NCI-H2029 (cell line): Measurements from ENCODE around the gene C3.
"Not testable (repeated sequence)": the region's sequence is repeated elsewhere in the genome, so short reads cannot be mapped to it uniquely, and the experiment has no call there.

Source experiments
- DNase-seq: peaks from one replicate; lab custom pipeline; 2025; lab: John Stamatoyannopoulos, UW

Gene C3

GRCh38 chr19:6713773-6714692 lies 6.4 kb downstream of the C3 start:
- no peak for DNase-seq

GRCh38 chr19:6712692-6713670 lies 7.5 kb downstream of the C3 start:
- no peak for DNase-seq

DNA sequence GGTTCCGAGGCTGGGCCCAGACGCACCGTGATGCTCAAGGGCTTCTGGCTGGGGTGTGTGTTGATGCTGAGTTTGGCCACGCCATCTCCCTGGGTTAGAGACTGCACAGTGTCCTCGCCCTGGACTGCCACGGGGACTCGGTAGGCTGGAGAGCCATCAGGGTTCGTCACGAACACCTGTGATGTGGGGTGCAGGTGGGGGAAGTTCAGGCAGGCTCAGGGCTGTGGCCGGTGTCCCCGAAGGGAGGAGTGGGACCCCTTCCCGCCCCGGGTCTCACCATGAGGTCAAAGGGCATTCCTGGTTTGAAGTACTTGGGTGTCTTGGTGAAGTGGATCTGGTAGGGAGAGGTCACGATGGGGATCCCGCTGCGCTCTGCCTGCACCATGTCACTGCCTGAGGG lies 8.2 kb downstream of the C3 start:
- DNase-seq, result no peak

- no peak for DNase-seq
These were observed 8.8 kb downstream of the C3 start for GRCh38 chr19:6711605-6712004.

DNA sequence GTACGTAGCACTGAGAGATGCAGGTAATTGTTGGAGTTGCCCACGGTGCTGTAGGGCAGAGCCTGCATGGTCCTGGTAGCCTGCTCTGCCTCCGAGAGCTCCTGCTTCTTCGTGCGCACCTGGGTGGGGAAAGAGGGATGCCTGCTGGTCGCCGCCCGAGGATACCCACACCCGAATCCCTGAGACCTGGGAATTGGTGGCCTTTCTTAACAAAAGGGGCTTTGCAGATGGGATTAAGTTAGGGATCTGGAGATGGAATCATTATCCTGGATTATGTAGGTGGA lies 9.4 kb downstream of the C3 start:
- no peak for DNase-seq

GRCh38 chr19:6710273-6711077 lies 10.0 kb downstream of the C3 start:
- no peak for DNase-seq

GRCh38 chr19:6709549-6709948 lies 10.9 kb downstream of the C3 start:
- DNase-seq, result no peak

DNA sequence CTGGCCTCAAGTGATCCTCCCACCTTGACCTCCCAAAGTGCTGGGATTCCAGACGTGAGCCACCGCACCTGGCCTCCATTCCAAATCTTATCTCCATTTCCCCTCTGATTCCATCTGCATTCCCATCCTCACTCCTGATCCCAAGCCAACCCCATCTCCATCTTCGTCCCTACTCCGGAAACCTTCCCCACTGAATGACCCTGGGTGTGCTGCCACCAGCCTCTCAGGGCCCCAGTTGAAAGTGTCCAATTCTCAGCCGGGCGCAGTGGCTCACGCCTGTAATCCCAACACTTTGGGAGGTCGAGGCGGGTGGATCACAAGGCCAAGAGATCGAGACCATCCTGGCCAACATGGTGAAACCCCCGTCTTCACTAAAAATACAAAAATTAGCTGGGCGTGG lies 11.5 kb downstream of the C3 start:
- DNase-seq, result not testable (repeated sequence)

GRCh38 chr19:6708346-6708745 lies 12.1 kb downstream of the C3 start:
- no peak for DNase-seq

GRCh38 chr19:6707658-6708018 lies 12.8 kb downstream of the C3 start:
- DNase-seq, result no peak

DNA sequence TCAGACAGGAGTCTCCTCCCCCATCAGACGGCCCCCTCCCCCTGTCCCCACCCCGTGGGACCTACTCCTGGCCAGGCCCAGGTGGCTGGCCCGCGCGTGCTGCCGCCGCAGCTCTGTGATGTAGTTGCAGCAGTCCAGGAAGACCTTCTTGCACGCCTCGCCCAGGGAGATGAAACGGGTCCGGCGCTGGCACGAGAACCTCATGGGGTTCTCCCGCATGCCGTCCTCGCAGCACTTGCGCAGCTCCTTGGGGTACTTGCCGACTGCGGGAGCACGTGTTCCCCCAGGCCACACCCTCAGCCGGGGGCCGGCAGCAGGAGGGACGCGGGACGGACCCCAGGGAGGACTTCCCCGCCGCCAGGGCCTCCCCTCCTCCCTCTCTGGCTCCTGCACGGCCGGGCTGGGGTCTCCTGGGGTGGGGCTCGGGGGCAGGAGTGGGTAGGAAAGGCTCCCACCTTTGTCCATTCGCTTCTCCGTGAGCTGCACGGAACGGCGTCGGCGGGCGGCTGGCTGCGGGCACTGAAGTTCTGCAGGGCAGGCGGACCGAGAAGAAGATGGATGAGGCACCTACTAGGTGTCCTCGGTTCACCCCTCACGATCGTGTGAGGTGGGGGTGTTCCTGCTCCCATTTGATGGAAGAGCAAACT lies 13.3 kb downstream of the C3 start:
- DNase-seq, result no peak

DNA sequence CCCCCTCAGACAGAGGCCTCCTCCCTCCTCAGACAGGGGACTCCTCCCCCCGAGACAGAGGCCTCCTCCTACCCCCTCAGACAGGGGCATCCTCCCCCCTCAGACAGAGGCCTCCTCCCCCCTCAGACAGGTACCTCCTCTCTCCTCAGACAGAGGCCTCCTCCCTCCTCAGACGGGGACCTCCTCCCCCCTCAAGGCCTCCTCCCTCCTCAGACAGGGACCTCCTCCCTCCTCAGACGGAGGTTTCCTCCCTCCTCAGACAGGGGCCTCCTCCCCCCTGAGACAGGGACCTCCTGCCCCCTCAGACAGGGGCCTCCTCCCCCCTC lies 13.9 kb downstream of the C3 start:
- DNase-seq, result no peak

DNA sequence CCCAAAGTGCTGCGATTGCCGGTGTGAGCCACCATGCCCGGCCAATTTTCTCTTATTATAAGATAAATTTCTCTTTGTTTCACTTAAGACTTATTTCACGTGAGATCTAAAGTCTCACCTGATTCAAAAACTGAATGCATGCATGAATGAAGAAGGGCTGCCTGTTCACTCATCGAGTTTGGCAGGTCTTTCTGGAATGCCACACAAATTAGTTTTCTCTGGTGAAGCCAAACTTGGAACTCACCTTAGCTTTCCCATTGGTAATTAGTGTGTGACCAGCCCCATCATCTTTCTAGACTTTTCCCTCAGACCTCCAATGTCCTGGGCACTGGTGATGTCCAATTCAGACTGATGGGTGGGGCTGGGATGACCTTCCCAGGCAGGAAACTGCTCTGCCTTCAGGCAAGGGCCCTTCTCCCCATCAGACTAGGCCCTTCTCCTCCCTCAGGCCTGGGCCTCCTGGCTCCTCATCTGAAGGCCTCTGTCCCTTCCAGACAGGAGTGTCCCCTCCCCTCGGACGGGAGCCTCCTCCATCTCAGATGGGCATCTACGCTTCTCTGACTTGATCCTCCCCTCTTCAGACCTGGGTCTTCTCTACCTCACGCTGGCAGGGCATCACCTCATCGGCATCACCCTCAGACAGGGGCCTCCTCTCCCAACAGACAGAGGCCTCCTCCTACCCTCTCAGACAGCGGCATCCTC lies 14.4 kb downstream of the C3 start:
- DNase-seq, result no peak

DNA sequence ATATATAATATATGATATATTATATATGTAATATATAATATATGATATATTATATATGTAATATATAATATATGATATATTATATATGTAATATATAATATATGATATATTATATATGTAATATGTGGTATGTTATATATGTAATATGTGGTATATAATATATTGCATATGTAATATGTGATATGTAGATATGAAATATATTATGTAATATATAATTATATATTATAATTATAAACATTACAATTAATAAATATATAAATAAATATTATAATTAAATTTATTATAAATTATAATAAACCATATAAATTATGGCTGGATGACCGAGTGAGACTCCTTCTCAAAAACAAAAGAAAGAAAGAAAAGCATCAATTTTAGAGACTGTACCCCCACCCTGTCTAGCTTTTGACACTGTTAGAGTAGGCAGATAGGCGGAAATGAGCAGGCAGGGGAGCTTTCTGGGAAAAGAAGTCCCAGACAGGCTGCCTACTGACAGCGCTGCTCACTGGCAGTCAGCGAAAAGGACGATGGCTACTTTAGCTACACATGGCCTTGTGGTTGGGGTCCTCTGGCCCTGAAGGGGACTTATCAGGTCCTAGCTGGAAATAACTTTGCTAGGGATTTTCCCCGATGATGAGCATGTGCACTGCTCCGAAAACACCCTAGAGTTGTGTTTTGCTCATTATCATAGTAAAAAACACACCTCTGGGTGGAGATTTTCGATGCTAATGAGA lies 19.7 kb downstream of the C3 start:
- DNase-seq, result no peak

DNA sequence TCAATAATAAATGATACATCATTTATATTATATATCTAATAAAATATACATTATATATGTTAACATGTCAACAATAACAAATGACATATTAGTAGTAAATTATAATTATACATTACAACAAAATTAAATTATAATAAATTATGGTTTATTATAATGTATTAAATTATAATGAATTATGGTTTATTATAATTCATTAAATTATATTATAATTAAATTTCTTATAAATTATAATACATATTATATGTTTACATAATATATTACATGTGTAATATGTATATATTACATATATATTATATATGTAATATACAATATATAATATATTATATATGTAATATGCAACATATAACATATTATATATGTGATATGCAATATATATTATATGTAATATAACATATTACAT lies 20.5 kb downstream of the C3 start:
- DNase-seq, result no peak

- no peak for DNase-seq
These were observed 23.2 kb downstream of the C3 start for GRCh38 chr19:6697291-6697690.

DNA sequence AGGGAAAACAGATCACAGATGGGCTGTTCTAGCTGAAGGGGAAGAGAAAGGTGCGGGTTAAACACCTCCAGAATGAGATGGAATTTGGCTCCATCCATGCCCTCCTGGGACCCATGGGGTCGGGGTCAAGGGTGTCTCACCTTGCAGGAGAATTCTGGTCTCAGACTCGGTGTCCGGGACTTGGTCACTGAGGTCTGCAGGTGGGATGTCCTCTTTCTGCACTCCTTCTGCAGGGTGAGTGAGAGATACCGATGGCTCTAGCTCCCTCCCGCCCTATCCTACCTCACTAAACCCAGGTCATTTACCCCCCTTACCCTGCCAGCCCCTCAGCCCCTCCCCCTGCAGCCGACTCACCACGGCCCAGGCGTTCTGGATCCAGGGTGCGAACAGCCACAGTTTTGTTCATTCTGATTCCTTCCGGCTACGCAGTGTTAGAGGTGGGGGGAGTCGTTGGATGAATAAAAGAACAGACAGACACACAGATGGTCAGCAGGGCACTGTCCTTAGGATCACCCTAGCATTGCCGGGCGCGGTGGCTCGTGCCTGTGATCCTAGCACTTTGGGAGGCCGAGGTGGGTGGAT lies 24.1 kb downstream of the C3 start:
- DNase-seq, result no peak

DNA sequence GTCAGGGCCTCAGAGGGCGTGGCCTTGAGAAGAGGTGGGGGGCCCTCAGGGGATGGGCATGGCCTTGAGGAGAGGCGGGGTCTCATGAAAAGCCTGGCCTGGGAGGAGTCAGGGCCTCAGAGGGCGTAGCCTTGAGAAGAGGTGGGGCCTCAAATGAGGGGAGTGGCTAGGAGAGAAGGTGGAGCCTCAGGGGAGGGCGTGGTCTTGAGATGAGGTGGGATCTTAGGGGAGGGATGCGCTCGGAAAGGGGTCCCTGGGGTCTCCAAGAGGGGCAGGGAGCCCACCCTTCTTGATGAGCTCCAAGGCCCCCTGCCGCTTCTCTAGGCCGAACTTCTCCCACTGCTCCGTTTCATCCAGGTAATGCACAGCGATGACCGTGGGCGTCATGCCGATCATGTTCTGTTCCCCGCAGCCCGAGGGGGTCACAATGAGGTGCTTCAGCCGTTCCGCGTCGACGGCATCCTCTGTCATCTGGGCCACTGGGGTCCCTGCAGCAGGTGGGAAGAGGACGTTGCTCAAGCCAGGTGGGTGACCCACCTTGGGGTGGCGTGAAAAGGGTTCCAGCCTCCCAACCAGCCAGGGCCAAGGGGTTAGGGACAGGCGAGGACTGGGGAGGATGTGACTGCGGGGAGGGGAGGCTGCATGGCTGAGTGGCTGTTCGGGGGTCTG lies 26.2 kb downstream of the C3 start:
- DNase-seq, result no peak

DNA sequence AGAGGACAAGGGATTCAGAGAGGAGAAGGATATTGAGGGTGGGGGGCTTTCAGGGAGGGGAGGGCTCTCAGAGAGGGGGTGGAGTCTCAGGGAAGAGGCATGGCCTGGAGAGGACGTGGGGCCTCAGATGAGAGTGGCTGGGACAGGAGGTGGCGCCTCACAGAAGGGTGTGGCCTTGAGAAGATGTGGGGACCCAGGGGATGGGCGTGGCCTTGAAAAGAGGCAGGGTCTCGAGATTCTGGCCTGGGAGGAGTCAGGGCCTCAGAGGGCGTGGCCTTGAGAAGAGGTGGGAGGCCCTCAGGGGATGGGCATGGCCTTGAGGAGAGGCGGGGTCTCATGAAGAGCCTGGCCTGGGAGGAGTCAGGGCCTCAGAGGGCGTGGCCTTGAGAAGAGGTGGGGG lies 26.8 kb downstream of the C3 start:
- DNase-seq, result no peak

DNA sequence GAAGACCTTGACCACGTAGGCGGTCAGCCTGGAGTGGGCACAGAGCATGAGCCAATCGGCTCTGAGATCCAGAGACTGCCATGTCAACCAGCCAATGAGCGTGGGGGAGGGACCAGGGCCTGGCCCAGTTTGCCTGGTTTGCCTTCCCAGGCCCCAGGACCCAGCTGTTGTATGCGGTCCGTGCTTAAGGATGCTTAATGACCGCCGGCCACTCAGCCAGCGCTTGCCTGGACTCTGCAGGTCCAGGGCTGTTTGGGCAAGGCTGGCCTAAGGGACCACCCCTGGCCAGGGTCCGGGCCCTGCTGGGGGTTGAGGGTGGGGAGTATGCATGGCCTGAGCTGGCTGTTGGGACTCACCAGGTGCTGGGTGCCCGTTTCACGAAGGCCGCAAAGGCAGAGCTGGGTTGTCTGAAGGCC lies 27.4 kb downstream of the C3 start:
- DNase-seq, result no peak
